ENCODE results near the gene SLIT3. TPM values are rescaled to one million over a fixed set of nuclear protein-coding genes. Genes with fewer than 3 reads are reported as not detected.

Gene SLIT3
- total RNA-seq, 2 experiments from 2014 or later: not detected

- CTCF ChIA-PET: no interaction called here
- H3K4me1 ChIP-seq (ENCODE audit: insufficient read depth, low read length): no peaks in the 10 kb centered on the region
- no peak overlapping the region for H3K4me3 ChIP-seq (ENCODE audit: low read length)
- ATAC-seq (ENCODE audit: poor library complexity): no peak
- no peak overlapping the region for H3K27ac ChIP-seq (ENCODE audit: low read depth in 1 of 2, low read length in 2 of 2)
- H3K36me3 ChIP-seq (ENCODE audit: insufficient read depth, low read length): no peaks in the 10 kb centered on the region
- Mint-ChIP-seq H3K27ac (no peak overlapping the region), H3K27me3 (peaks cover 12% of the 10 kb centered on the region), H3K36me3 (ENCODE audit: low read depth) (no peaks in the 10 kb centered on the region), H3K9me3 (no peaks in the 10 kb centered on the region), H3K4me3 (no peak overlapping the region), H3K4me1 (ENCODE audit: low read depth) (no peaks in the 10 kb centered on the region)
- H3K9me3 ChIP-seq (ENCODE audit: control insufficient read depth in 1 of 2, insufficient read depth in 1 of 2, low read length in 2 of 2): peaks cover 0 to 10% of the 10 kb centered on the region in 2 experiments
- POLR2A ChIA-PET: no interaction called here
- H3K27me3 ChIP-seq (ENCODE audit: control insufficient read depth in 1 of 2, insufficient read depth in 2 of 2, low read length in 2 of 2): peaks cover 0 to 4% of the 10 kb centered on the region in 2 experiments
- no peak for TF ChIP-seq CTCF (IDR thresholded peaks at IDR 0.05)
- DNase-seq: no peak
- intact Hi-C loops (cut with DNase I, micrococcal nuclease): no loop called here
Observed at GRCh38 chr5:168776070-168776469, 524.9 kb downstream of the SLIT3 start.

- peaks cover 12% of the 10 kb centered on the region for H3K27me3 Mint-ChIP-seq
- Histone ChIP-seq H3K27me3 (ENCODE audit: control insufficient read depth in 1 of 2, insufficient read depth in 2 of 2, low read length in 2 of 2) (no peaks in the 10 kb centered on the region), H3K36me3 (ENCODE audit: insufficient read depth, low read length) (no peaks in the 10 kb centered on the region), H3K4me3 (ENCODE audit: low read length) (no peak overlapping the region), H3K4me1 (ENCODE audit: insufficient read depth, low read length) (no peaks in the 10 kb centered on the region), H3K9me3 (ENCODE audit: control insufficient read depth in 1 of 2, insufficient read depth in 1 of 2, low read length in 2 of 2) (peaks cover 0 to 14% of the 10 kb centered on the region in 2 experiments), H3K27ac (ENCODE audit: low read depth in 1 of 2, low read length in 2 of 2) (no peak overlapping the region)
- intact Hi-C loops (cut with DNase I, micrococcal nuclease): no loop called here
- no peak overlapping the region for H3K4me3 Mint-ChIP-seq
- no peaks in the 10 kb centered on the region for H3K4me1 Mint-ChIP-seq (ENCODE audit: low read depth)
- H3K36me3 Mint-ChIP-seq (ENCODE audit: low read depth): no peaks in the 10 kb centered on the region
- H3K9me3 Mint-ChIP-seq: no peaks in the 10 kb centered on the region
- POLR2A ChIA-PET: no interaction called here
- ATAC-seq (ENCODE audit: poor library complexity): no peak
- CTCF ChIA-PET: no interaction called here
- TF ChIP-seq CTCF (IDR thresholded peaks at IDR 0.05): no peak
- DNase-seq: no peak
- H3K27ac Mint-ChIP-seq: no peak overlapping the region
Observed at GRCh38 chr5:168773226-168773625, 527.7 kb downstream of the SLIT3 start.

- CTCF ChIA-PET: no interaction called here
- POLR2A ChIA-PET: no interaction called here
- Histone ChIP-seq H3K9me3 (ENCODE audit: control insufficient read depth in 1 of 2, insufficient read depth in 1 of 2, low read length in 2 of 2) (peaks cover 0 to 20% of the 10 kb centered on the region in 2 experiments), H3K36me3 (ENCODE audit: insufficient read depth, low read length) (no peaks in the 10 kb centered on the region), H3K27ac (ENCODE audit: low read depth in 1 of 2, low read length in 2 of 2) (no peak overlapping the region), H3K4me3 (ENCODE audit: low read length) (no peak overlapping the region), H3K27me3 (ENCODE audit: control insufficient read depth in 1 of 2, insufficient read depth in 2 of 2, low read length in 2 of 2) (no peaks in the 10 kb centered on the region), H3K4me1 (ENCODE audit: insufficient read depth, low read length) (no peaks in the 10 kb centered on the region)
- intact Hi-C loops (cut with DNase I, micrococcal nuclease): no loop called here
- Mint-ChIP-seq H3K9me3 (no peaks in the 10 kb centered on the region), H3K27ac (no peak overlapping the region), H3K4me3 (no peak overlapping the region), H3K4me1 (ENCODE audit: low read depth) (no peaks in the 10 kb centered on the region), H3K27me3 (peaks cover 12% of the 10 kb centered on the region), H3K36me3 (ENCODE audit: low read depth) (no peaks in the 10 kb centered on the region)
- no peak for DNase-seq
- TF ChIP-seq CTCF (IDR thresholded peaks at IDR 0.05): no peak
- ATAC-seq (ENCODE audit: poor library complexity): no peak
Observed at GRCh38 chr5:168772316-168772961, 528.5 kb downstream of the SLIT3 start.
